ENCODE results near the gene GFOD1.

GFOD1 gene

DNA sequence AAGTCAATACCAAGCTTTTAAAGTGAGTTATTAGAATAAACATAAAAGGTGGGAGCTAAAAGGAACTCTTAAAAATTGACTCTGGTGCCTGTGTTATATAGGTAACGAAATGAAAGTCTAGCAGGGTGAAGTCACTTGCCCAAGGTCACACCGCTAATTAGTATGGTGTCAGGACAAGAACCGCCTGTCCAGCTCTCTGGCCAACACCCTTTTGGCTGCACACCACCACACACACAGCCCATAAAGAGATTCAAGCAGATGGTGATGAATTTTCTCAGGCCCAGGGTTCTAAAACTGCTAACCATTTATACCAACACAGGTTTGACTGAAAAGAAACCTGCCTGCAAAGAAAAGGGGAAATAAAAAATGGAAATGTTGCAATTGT lies 20.2 kb downstream of the GFOD1 start:
- ATAC-seq: no peak
- TF ChIP-seq, protein P1, sequence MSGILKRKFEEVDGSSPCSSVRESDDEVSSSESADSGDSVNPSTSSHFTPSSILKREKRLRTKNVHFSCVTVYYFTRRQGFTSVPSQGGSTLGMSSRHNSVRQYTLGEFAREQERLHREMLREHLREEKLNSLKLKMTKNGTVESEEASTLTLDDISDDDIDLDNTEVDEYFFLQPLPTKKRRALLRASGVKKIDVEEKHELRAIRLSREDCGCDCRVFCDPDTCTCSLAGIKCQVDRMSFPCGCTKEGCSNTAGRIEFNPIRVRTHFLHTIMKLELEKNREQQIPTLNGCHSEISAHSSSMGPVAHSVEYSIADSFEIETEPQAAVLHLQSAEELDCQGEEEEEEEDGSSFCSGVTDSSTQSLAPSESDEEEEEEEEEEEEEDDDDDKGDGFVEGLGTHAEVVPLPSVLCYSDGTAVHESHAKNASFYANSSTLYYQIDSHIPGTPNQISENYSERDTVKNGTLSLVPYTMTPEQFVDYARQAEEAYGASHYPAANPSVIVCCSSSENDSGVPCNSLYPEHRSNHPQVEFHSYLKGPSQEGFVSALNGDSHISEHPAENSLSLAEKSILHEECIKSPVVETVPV (CRISPR knock-in tag; IDR thresholded peaks at IDR 0.05): no peak
- no peak for TF ChIP-seq RARB (CRISPR knock-in tag; IDR thresholded peaks at IDR 0.05)
- TF ChIP-seq ZNF70 (CRISPR knock-in tag; IDR thresholded peaks at IDR 0.05): no peak
- no peak for TF ChIP-seq ZC3H10 (CRISPR knock-in tag; IDR thresholded peaks at IDR 0.05)
- no peak for TF ChIP-seq ARNTL (CRISPR knock-in tag; IDR thresholded peaks at IDR 0.05; ENCODE audit: borderline replicate concordance, low read depth)
- TF ChIP-seq OSR1 (CRISPR knock-in tag; IDR thresholded peaks at IDR 0.05): no peak
- TF ChIP-seq, protein P2, sequence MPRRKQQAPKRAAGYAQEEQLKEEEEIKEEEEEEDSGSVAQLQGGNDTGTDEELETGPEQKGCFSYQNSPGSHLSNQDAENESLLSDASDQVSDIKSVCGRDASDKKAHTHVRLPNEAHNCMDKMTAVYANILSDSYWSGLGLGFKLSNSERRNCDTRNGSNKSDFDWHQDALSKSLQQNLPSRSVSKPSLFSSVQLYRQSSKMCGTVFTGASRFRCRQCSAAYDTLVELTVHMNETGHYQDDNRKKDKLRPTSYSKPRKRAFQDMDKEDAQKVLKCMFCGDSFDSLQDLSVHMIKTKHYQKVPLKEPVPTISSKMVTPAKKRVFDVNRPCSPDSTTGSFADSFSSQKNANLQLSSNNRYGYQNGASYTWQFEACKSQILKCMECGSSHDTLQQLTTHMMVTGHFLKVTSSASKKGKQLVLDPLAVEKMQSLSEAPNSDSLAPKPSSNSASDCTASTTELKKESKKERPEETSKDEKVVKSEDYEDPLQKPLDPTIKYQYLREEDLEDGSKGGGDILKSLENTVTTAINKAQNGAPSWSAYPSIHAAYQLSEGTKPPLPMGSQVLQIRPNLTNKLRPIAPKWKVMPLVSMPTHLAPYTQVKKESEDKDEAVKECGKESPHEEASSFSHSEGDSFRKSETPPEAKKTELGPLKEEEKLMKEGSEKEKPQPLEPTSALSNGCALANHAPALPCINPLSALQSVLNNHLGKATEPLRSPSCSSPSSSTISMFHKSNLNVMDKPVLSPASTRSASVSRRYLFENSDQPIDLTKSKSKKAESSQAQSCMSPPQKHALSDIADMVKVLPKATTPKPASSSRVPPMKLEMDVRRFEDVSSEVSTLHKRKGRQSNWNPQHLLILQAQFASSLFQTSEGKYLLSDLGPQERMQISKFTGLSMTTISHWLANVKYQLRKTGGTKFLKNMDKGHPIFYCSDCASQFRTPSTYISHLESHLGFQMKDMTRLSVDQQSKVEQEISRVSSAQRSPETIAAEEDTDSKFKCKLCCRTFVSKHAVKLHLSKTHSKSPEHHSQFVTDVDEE (CRISPR knock-in tag; IDR thresholded peaks at IDR 0.05): no peak
- TF ChIP-seq TCF4 (CRISPR knock-in tag; IDR thresholded peaks at IDR 0.05; ENCODE audit: borderline replicate concordance): no peak
- TF ChIP-seq ESRRG (CRISPR knock-in tag; IDR thresholded peaks at IDR 0.05): no peak
- TF ChIP-seq, protein P3, sequence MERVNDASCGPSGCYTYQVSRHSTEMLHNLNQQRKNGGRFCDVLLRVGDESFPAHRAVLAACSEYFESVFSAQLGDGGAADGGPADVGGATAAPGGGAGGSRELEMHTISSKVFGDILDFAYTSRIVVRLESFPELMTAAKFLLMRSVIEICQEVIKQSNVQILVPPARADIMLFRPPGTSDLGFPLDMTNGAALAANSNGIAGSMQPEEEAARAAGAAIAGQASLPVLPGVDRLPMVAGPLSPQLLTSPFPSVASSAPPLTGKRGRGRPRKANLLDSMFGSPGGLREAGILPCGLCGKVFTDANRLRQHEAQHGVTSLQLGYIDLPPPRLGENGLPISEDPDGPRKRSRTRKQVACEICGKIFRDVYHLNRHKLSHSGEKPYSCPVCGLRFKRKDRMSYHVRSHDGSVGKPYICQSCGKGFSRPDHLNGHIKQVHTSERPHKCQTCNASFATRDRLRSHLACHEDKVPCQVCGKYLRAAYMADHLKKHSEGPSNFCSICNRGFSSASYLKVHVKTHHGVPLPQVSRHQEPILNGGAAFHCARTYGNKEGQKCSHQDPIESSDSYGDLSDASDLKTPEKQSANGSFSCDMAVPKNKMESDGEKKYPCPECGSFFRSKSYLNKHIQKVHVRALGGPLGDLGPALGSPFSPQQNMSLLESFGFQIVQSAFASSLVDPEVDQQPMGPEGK (CRISPR knock-in tag; IDR thresholded peaks at IDR 0.05; ENCODE audit: borderline replicate concordance): no peak
- TF ChIP-seq SNAI2 (CRISPR knock-in tag; IDR thresholded peaks at IDR 0.05): no peak
- no peak for TF ChIP-seq ISL1 (CRISPR knock-in tag; IDR thresholded peaks at IDR 0.05)
- no peak for TF ChIP-seq CSDC2 (CRISPR knock-in tag; IDR thresholded peaks at IDR 0.05)
- TF ChIP-seq GLIS3 (CRISPR knock-in tag; IDR thresholded peaks at IDR 0.05): no peak
- no peak for TF ChIP-seq ZNF8 (CRISPR knock-in tag; IDR thresholded peaks at IDR 0.05)
- no peak for TF ChIP-seq ZFP30 (CRISPR knock-in tag; IDR thresholded peaks at IDR 0.05)

DNA sequence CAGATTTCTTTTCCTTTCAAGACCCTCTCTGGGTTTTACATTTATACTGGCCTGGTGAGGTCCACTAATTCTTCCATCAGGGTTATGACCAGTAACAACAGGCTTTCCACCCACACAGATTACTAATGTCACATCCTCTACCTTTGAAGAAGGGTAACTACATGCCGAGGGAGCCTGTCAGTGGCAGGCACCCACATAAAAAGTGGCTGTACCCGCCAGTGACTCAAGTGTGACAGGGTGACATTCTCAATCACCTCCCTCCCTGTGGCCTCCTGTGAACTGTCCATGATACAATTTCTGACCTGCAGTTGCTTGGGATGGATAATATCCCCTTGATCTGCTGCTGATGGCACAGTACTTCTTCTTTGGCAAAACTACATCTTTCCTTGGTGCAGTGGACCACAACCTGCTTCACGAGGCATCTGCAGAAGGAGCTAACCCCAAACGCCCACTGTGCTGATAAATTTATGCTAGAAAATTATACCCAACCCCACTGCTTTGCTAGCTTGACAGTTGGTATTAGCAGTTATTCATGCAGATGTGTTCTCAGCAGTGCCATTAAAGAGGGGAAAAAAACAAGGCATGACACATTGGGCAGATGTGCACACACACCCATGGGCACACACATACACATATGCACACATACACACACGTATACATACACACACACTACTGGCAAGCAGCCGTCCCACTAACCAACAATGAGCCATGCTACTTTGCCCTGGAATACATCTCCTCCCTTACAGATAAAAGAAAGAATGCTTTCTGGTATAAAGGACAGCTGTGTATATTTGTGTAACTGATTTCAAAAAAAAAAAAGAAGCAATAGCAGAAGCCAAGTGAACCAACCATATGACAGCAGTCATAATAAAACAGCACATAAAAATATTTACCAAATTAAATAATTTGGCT lies 20.8 kb downstream of the GFOD1 start:
- ATAC-seq: no peak
- TF ChIP-seq ZNF70 (CRISPR knock-in tag; IDR thresholded peaks at IDR 0.05) (peak; percentile 53; the same call in 1 of the 2 replicates), PPARA (CRISPR knock-in tag; IDR thresholded peaks at IDR 0.05; ENCODE audit: borderline replicate concordance) (no peak), OSR1 (CRISPR knock-in tag; IDR thresholded peaks at IDR 0.05) (no peak), RARB (CRISPR knock-in tag; IDR thresholded peaks at IDR 0.05) (no peak), CSDC2 (CRISPR knock-in tag; IDR thresholded peaks at IDR 0.05) (no peak), GLIS3 (CRISPR knock-in tag; IDR thresholded peaks at IDR 0.05) (no peak)
- TF ChIP-seq, protein P4, sequence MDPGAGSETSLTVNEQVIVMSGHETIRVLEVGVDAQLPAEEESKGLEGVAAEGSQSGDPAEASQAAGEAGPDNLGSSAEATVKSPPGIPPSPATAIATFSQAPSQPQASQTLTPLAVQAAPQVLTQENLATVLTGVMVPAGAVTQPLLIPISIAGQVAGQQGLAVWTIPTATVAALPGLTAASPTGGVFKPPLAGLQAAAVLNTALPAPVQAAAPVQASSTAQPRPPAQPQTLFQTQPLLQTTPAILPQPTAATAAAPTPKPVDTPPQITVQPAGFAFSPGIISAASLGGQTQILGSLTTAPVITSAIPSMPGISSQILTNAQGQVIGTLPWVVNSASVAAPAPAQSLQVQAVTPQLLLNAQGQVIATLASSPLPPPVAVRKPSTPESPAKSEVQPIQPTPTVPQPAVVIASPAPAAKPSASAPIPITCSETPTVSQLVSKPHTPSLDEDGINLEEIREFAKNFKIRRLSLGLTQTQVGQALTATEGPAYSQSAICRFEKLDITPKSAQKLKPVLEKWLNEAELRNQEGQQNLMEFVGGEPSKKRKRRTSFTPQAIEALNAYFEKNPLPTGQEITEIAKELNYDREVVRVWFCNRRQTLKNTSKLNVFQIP (CRISPR knock-in tag; IDR thresholded peaks at IDR 0.05; ENCODE audit: borderline replicate concordance, low read depth): no peak
- TF ChIP-seq, protein P5, sequence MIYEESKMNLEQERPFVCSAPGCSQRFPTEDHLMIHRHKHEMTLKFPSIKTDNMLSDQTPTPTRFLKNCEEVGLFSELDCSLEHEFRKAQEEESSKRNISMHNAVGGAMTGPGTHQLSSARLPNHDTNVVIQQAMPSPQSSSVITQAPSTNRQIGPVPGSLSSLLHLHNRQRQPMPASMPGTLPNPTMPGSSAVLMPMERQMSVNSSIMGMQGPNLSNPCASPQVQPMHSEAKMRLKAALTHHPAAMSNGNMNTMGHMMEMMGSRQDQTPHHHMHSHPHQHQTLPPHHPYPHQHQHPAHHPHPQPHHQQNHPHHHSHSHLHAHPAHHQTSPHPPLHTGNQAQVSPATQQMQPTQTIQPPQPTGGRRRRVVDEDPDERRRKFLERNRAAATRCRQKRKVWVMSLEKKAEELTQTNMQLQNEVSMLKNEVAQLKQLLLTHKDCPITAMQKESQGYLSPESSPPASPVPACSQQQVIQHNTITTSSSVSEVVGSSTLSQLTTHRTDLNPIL (CRISPR knock-in tag; IDR thresholded peaks at IDR 0.05; ENCODE audit: low read depth): no peak

DNA sequence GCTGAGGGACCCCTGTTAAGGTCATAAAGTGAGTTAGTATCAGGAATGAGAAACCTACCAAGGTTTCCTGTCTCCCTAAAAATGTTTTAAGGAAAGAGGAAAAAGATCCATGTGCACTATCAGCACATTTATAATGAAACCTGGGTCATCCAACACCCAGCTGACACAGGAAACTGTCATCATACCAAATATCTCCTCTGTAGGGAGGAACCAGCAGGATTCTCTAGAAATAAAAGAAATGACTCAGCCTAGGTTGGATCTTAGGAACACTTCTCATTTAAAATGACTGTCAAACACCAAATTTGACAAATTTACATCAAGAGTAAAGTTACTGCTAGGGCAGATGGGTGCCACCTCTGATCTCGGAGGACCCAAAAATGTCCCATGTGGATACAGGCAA lies 21.7 kb downstream of the GFOD1 start:
- TF ChIP-seq PPARA (CRISPR knock-in tag; IDR thresholded peaks at IDR 0.05; ENCODE audit: borderline replicate concordance) (no peak), ZNF8 (CRISPR knock-in tag; IDR thresholded peaks at IDR 0.05) (no peak), ZFP30 (CRISPR knock-in tag; IDR thresholded peaks at IDR 0.05) (no peak), ESRRG (CRISPR knock-in tag; IDR thresholded peaks at IDR 0.05) (no peak)
- TF ChIP-seq, protein P2 (CRISPR knock-in tag; IDR thresholded peaks at IDR 0.05): no peak
- no peak for ATAC-seq

Measured in SK-N-SH treated with all-trans-retinoic acid at 6 μM for 48 hours (cell line).